ENCODE data around the gene IGFBP5.

The IGFBP5 gene

GRCh38 chr2:216636551-216637450, 58.5 kb downstream of the IGFBP5 start:
- DNase-seq = no peak

GRCh38 chr2:216635701-216636550, 59.4 kb downstream of the IGFBP5 start:
- DNase-seq = no peak

- DNase-seq = no peak
Observed at GRCh38 chr2:216635171-216635570, 60.2 kb downstream of the IGFBP5 start.

DNA sequence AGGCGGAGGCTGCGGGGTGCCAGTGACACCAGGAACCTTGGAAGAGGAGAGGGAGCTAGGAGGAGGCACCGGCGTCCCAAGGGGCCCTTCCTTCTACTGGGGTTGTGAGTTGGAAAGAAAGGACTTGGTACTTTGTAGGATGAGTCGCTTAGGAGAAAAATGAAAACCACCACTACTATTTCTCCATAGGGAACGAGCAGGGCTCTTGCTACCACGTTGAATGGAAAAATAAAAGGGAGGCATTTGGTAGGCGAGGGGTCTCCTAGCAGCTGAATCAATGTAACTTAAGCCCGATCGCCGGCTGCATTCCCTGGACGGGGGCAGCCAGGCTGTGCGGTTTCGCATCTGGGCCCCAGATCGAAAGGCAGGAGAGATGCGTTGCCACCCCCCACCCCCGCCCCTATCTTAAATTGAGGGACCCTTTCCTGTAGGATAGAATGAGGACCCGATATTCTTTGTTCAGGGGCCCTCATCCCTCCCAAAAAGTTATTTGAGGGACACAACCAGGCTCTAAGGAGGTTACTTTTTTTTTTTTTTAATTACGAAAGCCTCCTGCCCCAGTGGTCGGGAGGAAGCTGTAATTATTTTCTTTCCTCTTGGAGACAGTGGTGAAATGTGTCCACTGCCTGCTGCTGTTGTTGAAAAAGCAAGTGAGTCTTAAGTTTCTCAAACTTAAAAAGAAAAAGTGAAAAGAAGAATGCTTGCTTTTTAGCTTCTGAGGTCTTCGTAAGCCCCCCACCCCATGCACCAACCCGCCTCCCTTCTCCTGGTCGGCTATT, 60.8 kb downstream of the IGFBP5 start:
- DNase-seq = no peak

DNA sequence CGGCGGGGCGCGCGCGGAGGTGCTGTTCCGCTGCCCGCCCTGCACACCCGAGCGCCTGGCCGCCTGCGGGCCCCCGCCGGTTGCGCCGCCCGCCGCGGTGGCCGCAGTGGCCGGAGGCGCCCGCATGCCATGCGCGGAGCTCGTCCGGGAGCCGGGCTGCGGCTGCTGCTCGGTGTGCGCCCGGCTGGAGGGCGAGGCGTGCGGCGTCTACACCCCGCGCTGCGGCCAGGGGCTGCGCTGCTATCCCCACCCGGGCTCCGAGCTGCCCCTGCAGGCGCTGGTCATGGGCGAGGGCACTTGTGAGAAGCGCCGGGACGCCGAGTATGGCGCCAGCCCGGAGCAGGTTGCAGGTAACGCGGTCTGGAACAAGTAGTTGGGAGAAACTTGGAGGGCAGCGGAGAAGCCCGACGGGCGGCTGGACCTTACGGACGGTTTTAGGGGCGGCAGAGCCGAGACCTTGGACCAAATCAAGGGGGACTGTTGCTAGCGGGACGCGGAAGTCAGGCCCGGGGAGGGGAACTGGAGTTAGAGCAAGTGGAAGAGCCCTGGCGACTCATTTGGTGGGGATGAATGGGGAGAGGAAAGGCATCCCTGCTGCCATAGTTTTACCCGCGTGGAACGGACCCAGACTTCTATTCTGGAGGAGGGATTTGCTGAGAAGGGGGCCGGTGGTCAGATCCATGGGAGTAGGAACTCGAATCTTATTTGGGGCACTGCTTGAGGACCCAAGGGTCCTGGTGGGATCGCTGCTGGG, 61.6 kb downstream of the IGFBP5 start:
- DNase-seq = no peak

- no peak for DNase-seq
Observed at GRCh38 chr2:216632952-216633615, 62.3 kb downstream of the IGFBP5 start, which contains the start of gene IGFBP2. IGFBP2 (plus strand) TSS chr2:216633420; CDS start chr2:216633524, 104 bp downstream.

DNA sequence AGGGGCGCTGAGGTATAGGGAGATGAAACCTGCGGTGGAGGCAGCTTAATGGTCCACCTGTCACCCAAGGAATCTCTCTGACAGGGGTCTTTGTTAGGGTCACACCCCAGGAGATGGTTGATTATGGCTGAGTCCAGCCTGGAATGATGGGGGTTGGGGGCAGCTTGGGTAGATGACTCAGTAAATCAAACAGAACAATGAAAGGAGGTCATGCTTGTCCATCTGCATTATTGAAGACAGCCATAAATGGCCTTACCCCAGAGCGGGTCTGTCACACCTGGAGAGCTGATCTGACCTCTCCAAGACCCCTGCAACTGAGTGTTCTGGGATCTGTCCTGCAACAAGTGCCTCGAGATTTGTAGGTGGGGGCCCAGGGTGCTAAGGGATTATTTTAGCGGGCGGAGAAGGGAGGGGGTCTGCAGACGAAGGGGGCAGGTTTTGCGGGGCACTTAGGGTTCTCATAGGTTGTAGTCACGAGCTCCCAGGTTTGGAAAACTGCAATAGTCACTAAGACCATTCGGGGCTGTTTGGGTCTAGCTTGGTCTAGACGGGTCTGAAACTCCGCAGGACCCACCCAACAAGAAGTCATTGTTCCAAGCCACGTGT, 62.9 kb downstream of the IGFBP5 start:
- no peak for DNase-seq

DNA sequence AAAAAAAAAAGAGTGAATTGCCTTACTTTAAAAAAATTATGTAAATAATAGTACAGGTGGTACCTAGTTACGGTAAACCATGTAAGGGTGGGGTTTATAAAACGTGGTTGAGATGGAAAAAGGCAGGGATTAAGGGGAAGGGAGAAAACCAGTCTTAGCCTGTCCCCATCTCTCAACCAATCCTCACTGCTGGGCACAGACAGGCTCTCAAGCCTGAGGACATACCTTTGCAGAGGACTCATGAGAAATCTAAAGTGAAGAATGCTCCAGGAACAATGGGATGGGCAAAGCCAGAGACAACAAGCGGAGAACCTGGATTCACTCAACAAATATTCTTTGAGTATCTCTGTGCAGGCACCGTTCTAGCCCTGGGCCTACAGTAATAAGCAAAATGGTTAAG, 65.6 kb downstream of the IGFBP5 start:
- no peak for DNase-seq

GRCh38 chr2:216626875-216627245, 68.5 kb downstream of the IGFBP5 start:
- no peak for DNase-seq

DNA sequence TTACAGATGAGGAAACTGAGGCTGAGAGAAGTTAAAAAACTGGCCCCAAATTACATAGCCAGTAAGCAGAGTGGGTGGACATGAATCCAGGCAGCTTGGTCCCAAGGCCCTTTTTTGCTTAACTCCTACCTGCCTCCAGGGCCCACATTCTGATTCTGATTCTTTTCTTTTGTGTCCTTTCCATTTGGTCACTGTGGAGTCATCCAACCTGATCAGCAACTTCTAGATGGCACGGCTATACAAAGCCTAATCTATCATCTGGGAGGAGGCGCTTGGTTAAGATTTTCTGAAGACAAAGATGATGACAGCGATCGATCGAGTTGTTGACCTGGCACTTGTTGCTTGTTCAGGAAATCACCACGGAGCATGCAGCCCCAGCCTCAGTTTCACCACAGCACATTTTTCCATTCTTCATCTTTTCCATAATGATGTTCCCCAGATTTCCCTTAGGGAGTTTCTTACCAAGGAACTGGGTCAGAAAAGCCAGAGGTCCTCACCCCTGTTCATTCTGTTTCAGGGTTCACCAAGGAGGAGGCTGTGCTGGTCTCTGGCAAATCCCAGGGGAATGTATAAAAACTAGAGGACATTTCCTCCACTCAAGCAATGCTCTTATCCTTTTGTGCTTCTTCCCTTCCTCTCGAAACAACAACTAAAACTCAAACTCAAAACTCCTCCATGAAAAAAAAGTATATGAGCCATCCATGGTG, 69.0 kb downstream of the IGFBP5 start:
- DNase-seq = no peak

GRCh38 chr2:216624251-216624650, 71.1 kb downstream of the IGFBP5 start:
- no peak for DNase-seq

DNA sequence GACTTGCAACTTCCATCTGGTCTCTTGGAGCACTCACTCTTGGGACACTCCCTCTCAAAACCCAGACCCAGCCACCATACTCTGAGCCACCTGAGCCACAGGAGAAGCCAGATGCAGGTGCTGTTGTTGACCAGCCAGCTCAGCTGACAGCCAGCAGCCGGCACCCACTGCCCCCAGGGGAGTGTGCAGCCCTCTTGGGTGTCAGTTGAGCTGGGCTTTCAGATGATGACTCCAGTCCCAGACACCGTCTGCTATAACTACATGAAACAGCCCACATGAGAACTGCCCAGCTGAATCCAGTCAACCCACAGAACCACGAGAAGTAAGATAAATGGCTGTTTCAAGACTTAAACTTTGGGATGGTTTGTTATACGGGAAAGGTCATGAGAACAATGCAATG, 72.8 kb downstream of the IGFBP5 start:
- DNase-seq = no peak
